DOHH2 (cell line): ENCODE data around the gene POU2F2.

Experiments
- H3F3A ChIP-seq: fragments of 200-600 bp; sonication (generic), shearing (Covaris generic); 2 replicates; pipeline ENCODE4 v1.6.0; 2016; ENCODE audit warnings: antibody characterized with exemption, mild to moderate bottlenecking; ENCODE audit not compliant: control insufficient read depth, insufficient read depth
- H3K27ac ChIP-seq: fragments of 200-600 bp; sonication (generic); 2 replicates; pipeline ENCODE4 v1.5.1; 2014; ENCODE audit warnings: low read depth, mild to moderate bottlenecking, low read length, moderate library complexity
- H3K27me3 ChIP-seq: fragments of 200-600 bp; sonication (generic); 2 replicates; pipeline ENCODE4 v1.6.1; 2014; ENCODE audit warnings: mild to moderate bottlenecking, low read length, mixed read lengths; ENCODE audit not compliant: control insufficient read depth
- H3K36me3 ChIP-seq: fragments of 200-600 bp; sonication (generic); 2 replicates; pipeline ENCODE4 v1.6.1; 2014; ENCODE audit warnings: mild to moderate bottlenecking, low read length, moderate library complexity, mixed read lengths; ENCODE audit not compliant: control insufficient read depth
- H3K4me1 ChIP-seq: fragments of 200-600 bp; sonication (generic); 2 replicates; pipeline ENCODE4 v1.6.1; 2014; ENCODE audit warnings: mild to moderate bottlenecking, low read length, mixed read lengths; ENCODE audit not compliant: control insufficient read depth
- H3K4me2 ChIP-seq: fragments of 200-600 bp; sonication (generic); 2 replicates; pipeline ENCODE4 v1.6.0; 2014; ENCODE audit warnings: mild to moderate bottlenecking, low read length, moderate library complexity
- H3K4me3 ChIP-seq: fragments of 200-600 bp; sonication (generic); 2 replicates; pipeline ENCODE4 v1.5.1; 2014; ENCODE audit warnings: mild to moderate bottlenecking, low read length, mixed read lengths
- H3K79me2 ChIP-seq: fragments of 200-600 bp; sonication (generic); 2 replicates; pipeline ENCODE4 v1.6.1; 2014; ENCODE audit warnings: mild to moderate bottlenecking, low read length, mixed read lengths; ENCODE audit not compliant: control insufficient read depth
- H3K9me2 ChIP-seq: fragments of 200-600 bp; sonication (generic); replicated peaks from 2 replicates; pipeline ENCODE4 v1.6.1; 2014; ENCODE audit warnings: mild to moderate bottlenecking, low read length, mixed read lengths; ENCODE audit not compliant: control insufficient read depth
- H3K9me3 ChIP-seq: fragments of 200-600 bp; sonication (generic); 2 replicates; pipeline ENCODE4 v1.6.1; 2014; ENCODE audit warnings: antibody characterized with exemption, low read length, mixed read lengths; ENCODE audit not compliant: control insufficient read depth, insufficient read depth
- H4K20me1 ChIP-seq: fragments of 200-600 bp; sonication (generic); 2 replicates; pipeline ENCODE4 v1.6.0; 2014; ENCODE audit warnings: low read depth, mild to moderate bottlenecking, antibody characterized with exemption, low read length, moderate library complexity; ENCODE audit not compliant: control insufficient read depth, insufficient read depth
- CTCF ChIP-seq: fragments of 200-600 bp; sonication (generic); IDR thresholded peaks from one replicate; pipeline ENCODE4 v1.5.1; 2014; ENCODE audit warnings: antibody characterized with exemption, mild to moderate bottlenecking, low read depth, low read length; ENCODE audit not compliant: poor library complexity, severe bottlenecking
- EZH2phosphoT487 ChIP-seq: fragments of 200-600 bp; sonication (generic); IDR thresholded peaks from 2 replicates; pipeline ENCODE4 v1.6.1; 2017; ENCODE audit warnings: borderline replicate concordance, mild to moderate bottlenecking, antibody characterized with exemption, low read length, moderate library complexity, mixed read lengths

The POU2F2 gene

GRCh38 chr19:42161616-42162263, 29.5 kb upstream of the POU2F2 start:
- H3K27ac ChIP-seq = no peak overlapping the region
- H3K27me3 ChIP-seq = peaks cover 14% of the 10 kb centered on the region
- no peak overlapping the region for H3K4me3 ChIP-seq
- no peak for TF ChIP-seq CTCF
- no peak for TF ChIP-seq EZH2phosphoT487
- H3K4me2 ChIP-seq = no peak overlapping the region
- H4K20me1 ChIP-seq = no peaks in the 10 kb centered on the region; the same call in 1 of the 2 replicates
- no peaks in the 10 kb centered on the region for H3F3A ChIP-seq
- no peaks in the 10 kb centered on the region for H3K9me2 ChIP-seq
- no peaks in the 10 kb centered on the region for H3K9me3 ChIP-seq
- no peaks in the 10 kb centered on the region for H3K79me2 ChIP-seq
- H3K4me1 ChIP-seq = no peaks in the 10 kb centered on the region
- no peaks in the 10 kb centered on the region for H3K36me3 ChIP-seq

GRCh38 chr19:42159942-42160341, 27.7 kb upstream of the POU2F2 start:
- no peaks in the 10 kb centered on the region for H3K9me3 ChIP-seq
- no peaks in the 10 kb centered on the region for H3F3A ChIP-seq
- H4K20me1 ChIP-seq = no peaks in the 10 kb centered on the region; the same call in 1 of the 2 replicates
- no peak overlapping the region for H3K4me2 ChIP-seq
- H3K9me2 ChIP-seq = no peaks in the 10 kb centered on the region
- peaks cover 14% of the 10 kb centered on the region for H3K27me3 ChIP-seq
- no peaks in the 10 kb centered on the region for H3K79me2 ChIP-seq
- TF ChIP-seq CTCF (no peak), EZH2phosphoT487 (no peak)
- no peak overlapping the region for H3K27ac ChIP-seq
- H3K4me1 ChIP-seq = peaks cover 12% of the 10 kb centered on the region
- no peaks in the 10 kb centered on the region for H3K36me3 ChIP-seq
- no peak overlapping the region for H3K4me3 ChIP-seq

- H3K4me3 ChIP-seq = no peak overlapping the region
- H3F3A ChIP-seq = no peaks in the 10 kb centered on the region
- H3K36me3 ChIP-seq = no peaks in the 10 kb centered on the region
- TF ChIP-seq EZH2phosphoT487 (no peak), CTCF (no peak)
- no peaks in the 10 kb centered on the region for H3K9me2 ChIP-seq
- H3K4me1 ChIP-seq = peaks cover 21% of the 10 kb centered on the region
- H3K79me2 ChIP-seq = no peaks in the 10 kb centered on the region
- H3K9me3 ChIP-seq = no peaks in the 10 kb centered on the region
- H3K27ac ChIP-seq = no peak overlapping the region
- H4K20me1 ChIP-seq = no peaks in the 10 kb centered on the region; the same call in 1 of the 2 replicates
- H3K4me2 ChIP-seq = no peak overlapping the region
- peaks cover 14% of the 10 kb centered on the region for H3K27me3 ChIP-seq
Measured at GRCh38 chr19:42158926-42159325, 26.7 kb upstream of the POU2F2 start.
